ENCODE measurements around the gene HAUS3.
"Not testable (repeated sequence)": the region's sequence is repeated elsewhere in the genome, so short reads cannot be mapped to it uniquely, and the experiment has no call there.

The HAUS3 gene

DNA sequence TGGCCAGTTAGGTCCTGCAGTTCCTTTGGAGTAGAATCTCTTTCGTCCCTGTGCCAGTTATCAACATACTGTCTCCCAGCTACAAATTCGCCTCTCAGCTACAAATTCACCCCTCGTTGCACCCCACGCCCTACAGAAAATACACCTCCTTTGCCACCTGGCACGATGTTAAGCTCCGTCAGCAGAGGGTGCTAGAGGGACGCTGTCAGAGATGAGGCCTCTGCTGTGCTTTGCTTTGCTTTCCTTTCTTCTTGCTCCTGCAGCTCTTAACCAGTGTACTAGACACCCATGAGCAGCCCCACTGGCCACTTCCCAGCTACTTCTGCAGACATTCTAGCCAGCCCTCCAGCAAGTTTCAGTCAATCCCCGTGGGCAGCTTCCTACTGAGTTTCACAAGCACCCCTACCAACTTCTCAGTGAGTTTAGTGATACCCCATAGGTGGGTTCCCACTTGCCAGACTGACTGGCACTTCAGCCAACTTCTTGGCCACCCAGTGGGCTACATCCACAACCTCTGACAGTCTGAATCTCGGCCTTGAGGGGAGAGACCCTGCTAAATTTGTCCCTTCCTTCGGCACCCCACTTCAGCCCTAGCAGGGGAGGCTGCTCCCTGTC lies 21.8 kb downstream of the HAUS3 start:
- no peak for DNase-seq (ENCODE audit: low read depth, low spot score)

DNA sequence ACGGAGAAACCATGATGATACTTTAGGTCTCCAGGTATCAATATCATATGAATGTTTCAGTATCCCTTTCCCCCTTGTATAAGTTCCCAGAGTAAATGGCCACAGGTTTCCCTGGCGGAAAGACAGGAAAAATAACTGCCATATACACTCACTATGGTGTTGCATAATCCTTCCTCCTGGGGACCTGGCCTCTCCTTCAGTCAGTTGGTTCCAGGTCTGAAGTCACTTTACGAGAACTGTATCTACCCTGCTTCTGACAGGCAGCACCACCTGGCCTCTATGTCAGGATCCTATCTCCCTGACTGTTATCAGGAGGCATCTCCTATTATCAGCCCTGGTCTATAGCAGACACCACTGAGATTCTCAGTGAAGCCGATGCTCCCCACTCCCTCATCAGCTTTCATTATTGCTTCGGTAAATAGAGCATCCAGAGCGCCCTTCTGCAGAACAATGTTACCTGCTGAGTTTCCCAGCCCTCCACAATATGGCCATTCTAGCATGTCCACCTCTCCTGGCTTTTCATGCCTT lies 22.6 kb downstream of the HAUS3 start:
- DNase-seq (ENCODE audit: low read depth, low spot score), result no peak

DNA sequence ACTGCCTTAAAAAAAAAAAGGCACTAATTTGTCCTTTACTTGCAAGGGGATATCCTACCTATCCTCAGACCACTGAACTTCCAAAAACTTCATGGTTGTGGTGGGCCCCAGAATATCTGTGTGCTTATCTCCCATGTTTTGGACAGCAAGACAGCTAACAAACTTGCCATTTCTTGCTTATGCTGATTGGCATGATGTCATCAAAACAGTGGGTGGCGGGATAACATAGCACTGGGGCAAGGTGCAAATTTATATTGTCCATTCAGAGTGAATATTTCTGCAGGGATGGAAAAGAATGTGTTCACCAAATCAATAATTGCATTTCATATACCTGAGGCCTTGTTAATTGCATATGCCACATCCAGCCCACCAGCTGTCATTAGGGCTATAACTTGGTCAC lies 23.5 kb downstream of the HAUS3 start:
- no peak for DNase-seq (ENCODE audit: low read depth, low spot score)

DNA sequence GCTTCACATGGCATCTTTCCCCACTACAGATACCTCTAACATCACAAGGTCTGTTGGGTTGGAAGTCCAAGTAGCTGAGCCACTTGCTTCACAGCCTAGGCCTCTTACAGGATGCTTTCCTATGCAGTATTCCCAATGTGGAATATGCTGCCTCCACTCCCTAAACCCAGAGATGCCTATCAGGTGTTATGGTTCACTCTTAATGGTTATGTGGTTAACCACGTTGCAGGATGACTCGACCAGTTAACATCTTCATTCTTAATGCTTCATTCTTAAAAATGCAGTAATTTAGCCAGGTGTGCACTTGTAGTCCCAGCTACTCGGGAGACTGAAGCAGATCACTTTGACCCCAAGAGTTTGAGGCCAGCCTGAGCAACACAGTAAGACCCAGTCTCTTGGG lies 24.2 kb downstream of the HAUS3 start:
- DNase-seq (ENCODE audit: low read depth, low spot score), result no peak

DNA sequence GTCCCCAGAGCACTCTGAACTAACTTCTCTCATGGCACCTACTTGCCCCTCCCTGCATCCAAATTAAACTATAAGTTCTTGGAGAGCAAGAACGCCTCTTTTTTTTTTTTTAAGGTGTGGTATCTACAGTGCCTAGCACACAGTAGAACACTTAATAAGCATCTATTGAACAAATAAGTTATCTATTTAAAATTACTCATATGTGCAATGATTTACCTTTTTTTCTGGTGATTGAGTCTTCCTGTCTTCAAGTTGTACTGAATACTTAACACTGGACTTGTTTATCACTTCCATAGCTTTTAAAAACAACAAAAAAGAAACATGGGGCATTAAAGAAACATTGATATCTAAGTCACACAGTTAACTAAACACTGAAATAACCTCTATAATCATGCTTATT lies 29.1 kb downstream of the HAUS3 start:
- no peak for DNase-seq (ENCODE audit: low read depth, low spot score)

DNA sequence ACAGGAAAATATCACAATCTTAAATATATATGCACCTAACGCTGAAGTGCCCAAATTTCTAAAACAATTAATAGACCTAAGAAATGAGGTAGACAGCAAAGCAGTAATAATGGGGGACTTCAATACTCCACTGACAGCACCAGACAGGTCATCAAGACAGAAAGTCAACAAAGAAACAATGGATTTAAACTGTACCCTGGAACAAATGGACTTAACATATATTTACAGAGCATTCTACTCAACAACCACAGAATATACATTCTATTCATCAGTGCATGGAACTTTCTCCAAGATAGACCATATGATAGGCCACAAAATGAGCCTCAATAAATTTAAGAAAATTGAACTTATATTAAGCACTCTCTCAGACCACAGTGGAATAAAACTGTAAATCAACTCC lies 39.1 kb downstream of the HAUS3 start:
- not testable (repeated sequence) for DNase-seq (ENCODE audit: low read depth, low spot score)

DNA sequence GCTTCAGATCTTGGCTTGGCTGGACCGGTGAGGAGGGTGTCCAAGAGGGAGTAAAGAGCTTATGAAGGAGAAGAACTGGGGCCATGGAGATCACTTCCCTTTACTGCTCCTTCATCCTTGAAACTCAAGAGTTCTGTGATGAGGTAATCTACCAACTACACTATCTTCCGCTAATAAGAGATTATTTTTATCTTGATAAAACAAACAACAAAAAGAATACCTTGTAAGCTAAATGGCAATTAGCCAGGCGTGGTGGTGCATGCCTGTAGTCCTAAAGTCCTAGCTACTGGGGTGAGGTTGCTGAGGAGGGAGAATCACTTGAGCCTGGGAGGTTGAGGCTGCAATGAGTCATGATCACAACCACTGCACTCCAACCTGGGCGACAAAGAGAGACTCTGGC lies 47.4 kb downstream of the HAUS3 start:
- no peak for DNase-seq (ENCODE audit: low read depth, low spot score)

DNA sequence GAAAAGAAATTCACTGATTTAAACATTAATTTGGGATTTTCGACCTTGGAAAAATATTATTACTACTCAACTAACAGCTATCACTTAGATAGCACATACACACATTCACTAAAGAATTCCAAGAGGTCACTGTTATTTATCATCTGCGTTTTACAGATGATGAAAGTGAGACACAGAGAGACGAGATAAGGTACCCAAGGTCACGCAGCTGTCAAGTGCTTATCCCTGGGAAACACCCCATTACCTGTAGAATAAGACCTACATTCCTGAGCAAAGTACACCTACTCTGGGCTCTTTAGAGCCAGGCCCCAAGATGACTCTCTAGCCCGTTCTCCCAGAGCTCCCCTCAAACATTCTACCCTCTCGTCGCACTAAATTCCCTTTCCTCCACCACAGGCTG lies 48.6 kb downstream of the HAUS3 start:
- no peak for DNase-seq (ENCODE audit: low read depth, low spot score)

DNA sequence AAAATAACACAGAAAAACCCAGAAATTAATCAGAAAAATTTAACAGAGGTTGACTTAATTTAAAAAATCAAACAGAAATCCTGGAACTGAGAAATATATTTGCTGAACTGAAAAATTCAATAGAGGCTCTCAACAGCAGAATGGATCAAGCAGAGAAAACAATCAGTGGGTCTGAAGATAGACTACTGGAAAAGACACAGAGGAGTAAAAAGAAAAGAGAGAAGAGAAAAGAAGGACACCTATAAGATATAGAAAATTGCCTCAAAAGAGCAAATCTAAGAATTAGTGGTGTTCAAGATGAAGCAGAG lies 55.1 kb downstream of the HAUS3 start:
- DNase-seq (ENCODE audit: low read depth, low spot score), result no peak

DNA sequence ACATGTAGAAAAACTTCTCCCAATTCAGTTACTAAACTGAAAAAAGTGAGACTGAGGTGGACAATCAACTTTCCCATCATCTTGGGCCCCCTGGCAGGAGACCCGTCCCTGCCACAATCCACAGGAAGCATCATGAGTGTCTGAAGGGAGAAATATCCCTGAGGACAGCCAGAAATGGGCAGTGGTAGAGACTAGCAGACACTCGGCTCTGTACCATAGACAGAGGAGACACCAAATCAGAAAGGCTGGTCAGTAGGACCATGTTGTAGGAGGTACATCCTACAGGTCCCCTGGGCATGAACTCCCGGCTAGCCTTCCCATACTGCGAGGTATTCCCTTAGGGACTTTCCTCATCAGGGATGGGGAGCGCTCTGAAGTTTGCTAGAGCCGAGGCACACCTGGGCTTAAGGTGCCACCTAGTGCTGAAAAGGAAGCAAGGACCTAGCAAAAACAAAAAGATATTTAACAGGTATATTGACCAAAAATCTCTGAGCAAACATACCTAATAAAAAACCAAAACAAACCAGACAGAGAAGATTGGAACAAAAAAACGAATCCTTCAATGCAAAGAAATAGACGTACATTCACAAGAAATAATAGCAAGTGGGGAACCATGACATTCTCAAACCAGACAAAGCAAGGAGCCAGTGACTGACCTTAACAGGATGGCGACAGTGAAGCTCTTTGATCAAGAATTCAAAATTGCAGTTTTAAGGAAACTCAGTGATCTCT lies 55.6 kb downstream of the HAUS3 start:
- no peak for DNase-seq (ENCODE audit: low read depth, low spot score)

DNA sequence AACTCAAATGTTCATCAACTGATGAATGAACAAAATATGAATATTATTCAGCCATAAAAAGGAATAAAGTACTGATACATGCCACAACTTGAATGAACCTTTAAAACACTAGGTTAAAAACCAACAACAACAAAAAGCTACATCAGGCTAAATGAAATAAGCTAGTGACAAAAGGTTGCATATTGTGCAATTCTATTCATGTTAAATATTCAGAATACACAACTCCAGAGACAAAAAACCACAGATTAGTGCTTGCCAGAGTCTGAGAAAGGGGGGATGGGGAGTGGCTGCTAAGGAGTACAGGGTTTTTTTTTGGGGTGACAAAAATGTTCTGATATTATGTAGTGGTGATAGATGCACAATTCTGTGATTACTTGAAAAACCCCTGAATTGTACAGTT lies 58.5 kb downstream of the HAUS3 start:
- no peak for DNase-seq (ENCODE audit: low read depth, low spot score)

DNA sequence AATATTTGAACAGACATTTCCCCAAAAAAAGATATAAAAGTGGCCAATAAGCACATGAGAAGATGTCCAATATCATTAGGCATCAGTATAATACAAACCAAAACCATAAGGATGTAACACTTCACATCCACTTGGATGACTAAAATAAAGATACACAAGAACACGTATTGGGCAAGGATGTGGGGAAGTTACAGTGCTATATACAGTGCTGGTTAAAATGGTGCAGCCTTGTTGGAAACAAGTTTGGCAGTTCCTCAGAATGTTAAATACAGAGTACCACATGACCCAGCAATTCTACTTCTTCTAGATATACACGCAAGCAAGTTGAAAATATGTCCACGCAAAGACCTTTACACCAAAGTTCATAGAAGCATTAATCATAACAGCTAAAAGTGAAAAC lies 58.9 kb downstream of the HAUS3 start:
- DNase-seq (ENCODE audit: low read depth, low spot score), result no peak

DNA sequence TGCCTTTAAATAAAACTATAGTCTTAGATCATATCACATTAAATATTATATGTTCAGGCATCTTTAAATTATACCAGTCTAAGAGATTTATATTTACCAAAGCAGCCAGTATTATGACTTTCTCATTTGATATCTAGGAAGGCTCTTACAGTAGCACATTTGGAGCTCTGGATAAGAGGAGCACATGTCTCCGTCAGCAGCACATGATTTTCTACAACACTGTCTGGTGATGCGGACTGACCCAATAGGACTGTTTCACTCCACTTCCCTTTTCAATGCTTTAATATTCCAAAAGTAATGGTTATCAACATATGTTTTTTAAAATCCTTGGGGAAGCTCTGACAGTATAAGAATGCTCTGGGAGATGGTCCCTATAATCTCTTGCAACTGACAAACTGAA lies 61.5 kb downstream of the HAUS3 start:
- DNase-seq (ENCODE audit: low read depth, low spot score), result no peak

DNA sequence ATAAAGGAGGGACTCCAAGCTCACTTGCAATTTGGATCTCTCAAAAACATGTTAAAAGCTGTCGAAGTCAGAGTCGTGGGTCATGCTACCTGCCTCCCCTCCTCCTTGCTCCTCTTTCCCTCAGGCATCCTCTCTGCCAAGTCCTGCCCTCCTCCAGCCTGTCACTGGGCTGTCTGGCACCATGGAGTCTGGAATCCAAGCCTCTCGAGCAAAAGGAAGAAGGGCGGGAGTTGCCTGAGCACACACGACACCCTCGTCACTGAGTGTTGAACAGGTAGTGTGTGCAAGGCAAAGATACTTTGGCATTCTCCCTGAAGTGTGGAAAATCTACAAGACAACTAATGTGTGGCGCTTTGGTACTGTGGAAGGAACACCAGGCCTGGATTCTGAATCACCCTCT lies 62.2 kb downstream of the HAUS3 start:
- no peak for DNase-seq (ENCODE audit: low read depth, low spot score)

DNA sequence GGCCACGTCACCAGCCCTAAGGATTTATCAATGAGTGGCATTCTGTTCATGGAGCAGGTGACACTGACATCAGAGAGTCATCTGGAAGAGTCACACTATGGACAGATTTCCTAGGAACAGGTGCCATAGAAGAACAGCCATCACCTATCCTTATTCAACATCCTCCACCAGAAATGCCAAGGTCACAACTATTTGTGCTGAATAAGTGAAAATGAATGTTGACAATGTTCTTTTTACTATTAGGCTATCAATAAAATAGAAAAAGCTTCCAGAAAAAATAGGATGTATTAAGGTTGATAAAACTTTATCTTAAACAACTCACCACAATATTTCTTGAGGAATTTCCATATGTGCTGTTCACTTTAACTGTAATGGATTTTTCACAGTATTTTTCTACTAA lies 62.9 kb downstream of the HAUS3 start:
- DNase-seq (ENCODE audit: low read depth, low spot score), result no peak
